ENCODE data around the gene MBD5. TPM values are rescaled to one million over a fixed set of nuclear protein-coding genes. Genes with fewer than 3 reads are reported as not detected.

The MBD5 gene
- total RNA-seq, 1 donor from 2014 or later: 95.4 TPM

GRCh38 chr2:148557844-148558436 lies 537.0 kb downstream of the MBD5 start:
- H3K27ac Mint-ChIP-seq (ENCODE audit: unreplicated experiment): no peak overlapping the region
- DNase-seq: no peak
- peaks cover 5% of the 10 kb centered on the region for H3K9me3 Mint-ChIP-seq (ENCODE audit: unreplicated experiment)
- peaks cover 14% of the 10 kb centered on the region for H3K36me3 Mint-ChIP-seq (ENCODE audit: unreplicated experiment)
- H3K27me3 Mint-ChIP-seq (ENCODE audit: unreplicated experiment): peaks cover 1% of the 10 kb centered on the region
- no peak overlapping the region for H3K4me3 Mint-ChIP-seq (ENCODE audit: unreplicated experiment)
- TF ChIP-seq CTCF (IDR thresholded peaks at IDR 0.05; ENCODE audit: partially characterized antibody, unreplicated experiment): no peak
- H3K4me1 Mint-ChIP-seq (ENCODE audit: low read depth, unreplicated experiment): no peaks in the 10 kb centered on the region

GRCh38 chr2:148560496-148560895 lies 539.6 kb downstream of the MBD5 start:
- no peak overlapping the region for H3K27ac Mint-ChIP-seq (ENCODE audit: unreplicated experiment)
- TF ChIP-seq CTCF (IDR thresholded peaks at IDR 0.05; ENCODE audit: partially characterized antibody, unreplicated experiment): no peak
- peaks cover 5% of the 10 kb centered on the region for H3K9me3 Mint-ChIP-seq (ENCODE audit: unreplicated experiment)
- no peak for DNase-seq
- no peak overlapping the region for H3K4me3 Mint-ChIP-seq (ENCODE audit: unreplicated experiment)
- no peaks in the 10 kb centered on the region for H3K4me1 Mint-ChIP-seq (ENCODE audit: low read depth, unreplicated experiment)
- H3K27me3 Mint-ChIP-seq (ENCODE audit: unreplicated experiment): peaks cover 1% of the 10 kb centered on the region
- peaks cover 14% of the 10 kb centered on the region for H3K36me3 Mint-ChIP-seq (ENCODE audit: unreplicated experiment)

GRCh38 chr2:148561389-148561788 lies 540.5 kb downstream of the MBD5 start:
- TF ChIP-seq CTCF (IDR thresholded peaks at IDR 0.05; ENCODE audit: partially characterized antibody, unreplicated experiment): no peak
- H3K4me3 Mint-ChIP-seq (ENCODE audit: unreplicated experiment): no peak overlapping the region
- H3K4me1 Mint-ChIP-seq (ENCODE audit: low read depth, unreplicated experiment): peaks cover 4% of the 10 kb centered on the region
- H3K36me3 Mint-ChIP-seq (ENCODE audit: unreplicated experiment): peaks cover 14% of the 10 kb centered on the region
- DNase-seq: no peak
- H3K27me3 Mint-ChIP-seq (ENCODE audit: unreplicated experiment): peaks cover 1% of the 10 kb centered on the region
- H3K27ac Mint-ChIP-seq (ENCODE audit: unreplicated experiment): no peak overlapping the region
- H3K9me3 Mint-ChIP-seq (ENCODE audit: unreplicated experiment): peaks cover 5% of the 10 kb centered on the region

GRCh38 chr2:148565272-148565894 lies 544.5 kb downstream of the MBD5 start:
- Mint-ChIP-seq H3K27me3 (ENCODE audit: unreplicated experiment) (peaks cover 5% of the 10 kb centered on the region), H3K4me3 (ENCODE audit: unreplicated experiment) (no peak overlapping the region), H3K36me3 (ENCODE audit: unreplicated experiment) (no peaks in the 10 kb centered on the region), H3K4me1 (ENCODE audit: low read depth, unreplicated experiment) (peaks cover 19% of the 10 kb centered on the region), H3K27ac (ENCODE audit: unreplicated experiment) (no peak overlapping the region), H3K9me3 (ENCODE audit: unreplicated experiment) (peaks cover 8% of the 10 kb centered on the region)
- no peak for TF ChIP-seq CTCF (IDR thresholded peaks at IDR 0.05; ENCODE audit: partially characterized antibody, unreplicated experiment)
- no peak for DNase-seq

Other genes starting within 250 kb of the MBD5 start
- 110 TPM for gene ACVR2A, start 176.1 kb upstream of the MBD5 start, total RNA-seq (ENCODE audit: unreplicated experiment)
- gene ORC4, start 354 bp upstream of the MBD5 start, total RNA-seq (ENCODE audit: unreplicated experiment): 72.9 TPM

Measured in glutamatergic neuron (in vitro differentiated cells).